Psoas muscle (tissue), 8 donors: ENCODE measurements around the gene GPN2. TPM values are rescaled to one million over a fixed set of nuclear protein-coding genes. Genes with fewer than 3 reads are reported as not detected.
A peak's percentile ranks its signal among the peaks of the same experiment; 100 is the strongest.

ENCODE experiments used
- ATAC-seq, 4 donors: fragments of 200-7000 bp; cut with Tn5 transposase; one replicate each; pipeline ENCODE4 v1.9.1; 2020; ENCODE audit warnings: moderate library complexity in 3 of 4, mild to moderate bottlenecking in 2 of 4
- DNase-seq, 2 donors: peaks; one replicate each; pipeline ENCODE4 v3.0.0-alpha.2; 2020
- H3K27ac ChIP-seq: fragments of 200-600 bp; one replicate; pipeline ENCODE4 v1.8.0; 2022
- H3K27me3 ChIP-seq, 3 donors: fragments of 200-600 bp in 1 of 3; one replicate each; pipeline versions ENCODE4 v1.6.1 to v1.8.0; 2013 to 2022; ENCODE audit warnings: low read length in 2 of 3, mild to moderate bottlenecking in 2 of 3, moderate library complexity in 1 of 3; ENCODE audit not compliant: insufficient read depth in 3 of 3
- H3K36me3 ChIP-seq, 2 donors: fragments of 200-600 bp in 1 of 2; one replicate each; pipeline versions ENCODE4 v1.6.1 to v1.8.0; 2013 to 2022; ENCODE audit warnings: low read depth in 1 of 2, mild to moderate bottlenecking in 1 of 2, moderate library complexity in 1 of 2; ENCODE audit not compliant: insufficient read depth in 1 of 2
- H3K4me1 ChIP-seq: fragments of 200-600 bp; one replicate; pipeline ENCODE4 v1.8.0; 2022
- H3K4me3 ChIP-seq: fragments of 200-600 bp; one replicate; pipeline ENCODE4 v1.8.0; 2022; ENCODE audit warnings: mild to moderate bottlenecking
- H3K9me3 ChIP-seq: fragments of 200-600 bp; one replicate; pipeline ENCODE4 v1.8.0; 2022
- CTCF ChIP-seq: fragments of 200-600 bp; IDR thresholded peaks from one replicate; pipeline ENCODE4 v1.8.0; 2022; ENCODE audit warnings: antibody characterized with exemption
- WGBS, 3 donors: extraction: QIAGEN DNeasy Blood & Tissue Kit; methylation state at CpG; one replicate each; pipeline versions ENCODE4 v1.1.6 to v1.1.7; 2013; 5-methylcytosine and 5-hydroxymethylcytosine counted together
- intact Hi-C, 2 donors: fragments of 100-400 bp; cut with DNase I; formaldehyde crosslinking; loops; one replicate each; pipeline versions ENCODE4 v1.11.0 to v1.14.2; 2022
- polyA plus RNA-seq, 3 donors: library from polyadenylated mRNA; stranded (reverse); fragments of 200-250 nt; gene quantifications; one replicate each; pipeline ENCODE4 v1.2.3, GENCODE V29; 2013
- total RNA-seq, 4 donors: library from RNA; stranded (reverse); fragmentation: NEBNext Ultra II Directional in 2 of 4; extraction: Animal tissue kit (Norgen Biotek cat#: 25700) in 2 of 4; gene quantifications; one replicate each; pipeline versions ENCODE4 v1.2.1 to v1.2.4, GENCODE V29; 2021 to 2023
- donor health status: healthy with polysubstance abuse.
- donor health status: DM: no; HTN: no; CAD: no; lungs with moderate emphysema.
- donor health status: Bipolar disorder and iron deficiency.
- donor health status: healthy.
- donor health status: DM: yes; HTN: yes; CAD: no.
- donor health status: DM: no; HTN: no; CAD: no.
- donor health status: DM: no; HTN: no; CAD: no.
- donor health status: DM: yes; HTN: yes; CAD: no.

GPN2 gene
- total and polyA plus RNA-seq, 7 donors, result 18.3 to 35.9 (median 24.2) TPM

GRCh38 chr1:26909951-26910342 lies 19.9 kb upstream of the GPN2 start:
- no peaks in the 10 kb centered on the region for H3K9me3 ChIP-seq
- ATAC-seq (no peak), DNase-seq (no peak)
- no peaks in the 10 kb centered on the region for H3K36me3 ChIP-seq
- no peak overlapping the region for H3K4me3 ChIP-seq
- H3K27me3 ChIP-seq, result no peaks in the 10 kb centered on the region
- no peak for TF ChIP-seq CTCF
- H3K27ac ChIP-seq, result no peak overlapping the region
- peaks cover 10% of the 10 kb centered on the region for H3K4me1 ChIP-seq
- WGBS, 3 donors, result 51 to 81% (median 78%) methylated on average over 3 of the region's 3 CpGs
- intact Hi-C loops, result no loop called here

GRCh38 chr1:26907071-26907917 lies 17.2 kb upstream of the GPN2 start:
- Histone ChIP-seq H3K4me3 (no peak overlapping the region), H3K36me3 (no peaks in the 10 kb centered on the region), H3K9me3 (no peaks in the 10 kb centered on the region), H3K27ac (no peak overlapping the region), H3K4me1 (no peaks in the 10 kb centered on the region), H3K27me3 (no peaks in the 10 kb centered on the region)
- DNase-seq (peak; percentile 38 to 65), ATAC-seq (peak; percentile 81 to 92 (median 84))
- intact Hi-C loops, result no loop called here
- no peak for TF ChIP-seq CTCF
- 43 to 52% (median 43%) methylated on average over 6 of the region's 6 CpGs for WGBS, 3 donors

GRCh38 chr1:26900815-26901511 lies 10.9 kb upstream of the GPN2 start:
- Histone ChIP-seq H3K4me3 (peak overlapping the region; percentile 81), H3K4me1 (peaks cover 18% of the 10 kb centered on the region), H3K27me3 (no peaks in the 10 kb centered on the region), H3K27ac (peak overlapping the region; percentile 78), H3K9me3 (no peaks in the 10 kb centered on the region), H3K36me3 (peaks cover 6 to 30% of the 10 kb centered on the region in 2 donors)
- ATAC-seq (peak in 2 of 4 donors; percentile 27 to 29), DNase-seq (no peak)
- 64 to 70% (median 64%) methylated on average over 18 of the region's 18 CpGs for WGBS, 3 donors
- intact Hi-C loops, result no loop called here
- TF ChIP-seq CTCF, result no peak

- intact Hi-C loops, result no loop called here
- no peaks in the 10 kb centered on the region for H3K9me3 ChIP-seq
- WGBS, 3 donors, result 0% methylated on average over 47 to 50 of the region's 50 CpGs
- ATAC-seq, result peak; percentile 92 to 99 (median 93)
- H3K27me3 ChIP-seq, result no peaks in the 10 kb centered on the region
- H3K36me3 ChIP-seq, result peaks cover 7 to 37% of the 10 kb centered on the region in 2 donors
- peak within 1 kb of the TSS; percentile 78 for H3K27ac ChIP-seq
- no peak for TF ChIP-seq CTCF
- peak; percentile 91 to 96 for DNase-seq
- peaks cover 21% of the 10 kb centered on the region for H3K4me1 ChIP-seq
- peak within 1 kb of the TSS; percentile 81 for H3K4me3 ChIP-seq
Measured at GRCh38 chr1:26900001-26900814, 10.1 kb upstream of the GPN2 start, which contains the start of gene GPATCH3. GPATCH3 (minus strand) TSS chr1:26900467; CDS start chr1:26900442, 25 bp downstream.
